HUDEP-2 (cell line): Measurements from ENCODE around the gene PPAT.
"Not testable (repeated sequence)": the region's sequence is repeated elsewhere in the genome, so short reads cannot be mapped to it uniquely, and the experiment has no call there.

Source experiments
- DNase-seq, 76 experiments: peaks; one replicate each; lab custom pipeline; 2025; ENCODE audit not compliant: unreplicated experiment in 76 of 76; lab: John Stamatoyannopoulos, UW

PPAT gene

GRCh38 chr4:56435140-56435926 is at the start of gene PPAT:
PPAT (minus strand) TSS chr4:56435615; CDS start chr4:56435477, 138 bp downstream.
- peak; percentile 62 to 99 (median 96) for DNase-seq

- DNase-seq, result no peak
These were observed 45.3 kb upstream of the PPAT start for GRCh38 chr4:56480691-56481090.

- DNase-seq, result peak in 10 of 76 experiments; percentile 0 to 21 (median 12)
These were observed 41.8 kb upstream of the PPAT start for GRCh38 chr4:56477192-56477702.

GRCh38 chr4:56475917-56476316 is 40.5 kb upstream of the PPAT start:
- no peak for DNase-seq

GRCh38 chr4:56469489-56470210 is 34.2 kb upstream of the PPAT start:
- DNase-seq, result no peak

- DNase-seq, result peak in 22 of 76 experiments; percentile 0 to 47 (median 20)
These were observed 32.6 kb upstream of the PPAT start for GRCh38 chr4:56468097-56468422.

- peak in 75 of 76 experiments; percentile 5 to 95 (median 85) for DNase-seq
These were observed 32.1 kb upstream of the PPAT start, which contains the start of gene SRP72 for GRCh38 chr4:56467284-56468096. SRP72 (plus strand) TSS chr4:56467617; CDS start chr4:56467636, 19 bp downstream.

GRCh38 chr4:56466910-56467283 is 31.5 kb upstream of the PPAT start:
- DNase-seq, result peak in 1 of 76 experiments; percentile 33

- peak in 27 of 76 experiments; percentile 3 to 46 (median 15) for DNase-seq
These were observed 30.9 kb upstream of the PPAT start for GRCh38 chr4:56466296-56466761.

GRCh38 chr4:56465599-56466295 is 30.3 kb upstream of the PPAT start:
- peak in 2 of 76 experiments; percentile 9 to 28 for DNase-seq

- DNase-seq, result no peak
These were observed 29.2 kb upstream of the PPAT start for GRCh38 chr4:56464581-56464980.

GRCh38 chr4:56463711-56464110 is 28.3 kb upstream of the PPAT start:
- DNase-seq, result no peak

- DNase-seq, result no peak
These were observed 26.7 kb upstream of the PPAT start for GRCh38 chr4:56462157-56462556.

- DNase-seq, result no peak
These were observed 24.7 kb upstream of the PPAT start for GRCh38 chr4:56460085-56460484.

- no peak for DNase-seq
These were observed 14.9 kb upstream of the PPAT start for GRCh38 chr4:56450342-56450741.

GRCh38 chr4:56449475-56449874 is 14.1 kb upstream of the PPAT start:
- not testable (repeated sequence) for DNase-seq

- no peak for DNase-seq
These were observed 12.9 kb upstream of the PPAT start for GRCh38 chr4:56448301-56448700.

GRCh38 chr4:56445699-56446098 is 10.3 kb upstream of the PPAT start:
- no peak for DNase-seq

- DNase-seq, result no peak
These were observed 9.3 kb upstream of the PPAT start for GRCh38 chr4:56444719-56445118.

GRCh38 chr4:56440983-56441382 is 5.6 kb upstream of the PPAT start:
- no peak for DNase-seq
